OCI-LY3 (cell line): ENCODE results near the gene OCEL1.

Source experiments
- EZH2phosphoT487 ChIP-seq: fragments of 200-600 bp; shearing (Covaris generic); IDR thresholded peaks from 2 replicates; pipeline ENCODE4 v1.6.1; 2018; ENCODE audit warnings: antibody characterized with exemption, mixed run types, low read depth
- TF ChIP-seq, protein P1 (sequence below): fragments of 200-600, 300-600 bp; sonication (generic); IDR thresholded peaks from 2 replicates; pipeline ENCODE4 v1.5.1; 2014; ENCODE audit warnings: antibody characterized with exemption, low read length, low read depth

DNA sequence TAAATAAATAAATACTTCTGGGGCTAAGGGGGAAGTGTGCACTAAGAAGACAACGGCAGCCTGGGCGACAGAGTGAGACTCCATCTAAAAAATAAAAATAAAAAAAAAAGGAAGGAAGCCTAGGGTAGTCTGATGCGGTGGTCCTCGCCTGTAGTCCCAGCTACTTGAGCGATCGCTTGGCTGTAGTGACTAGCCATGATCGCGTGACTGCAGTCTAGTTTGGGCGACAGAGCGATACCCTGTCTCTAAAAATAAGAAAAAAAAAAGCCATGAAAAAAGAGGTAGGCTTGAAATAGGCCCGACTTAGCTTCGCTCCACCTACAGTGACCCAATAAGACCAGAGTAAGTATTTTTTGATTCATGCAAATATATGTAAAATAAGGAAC lies 40.6 kb downstream of the OCEL1 start:
- TF ChIP-seq, protein P1, sequence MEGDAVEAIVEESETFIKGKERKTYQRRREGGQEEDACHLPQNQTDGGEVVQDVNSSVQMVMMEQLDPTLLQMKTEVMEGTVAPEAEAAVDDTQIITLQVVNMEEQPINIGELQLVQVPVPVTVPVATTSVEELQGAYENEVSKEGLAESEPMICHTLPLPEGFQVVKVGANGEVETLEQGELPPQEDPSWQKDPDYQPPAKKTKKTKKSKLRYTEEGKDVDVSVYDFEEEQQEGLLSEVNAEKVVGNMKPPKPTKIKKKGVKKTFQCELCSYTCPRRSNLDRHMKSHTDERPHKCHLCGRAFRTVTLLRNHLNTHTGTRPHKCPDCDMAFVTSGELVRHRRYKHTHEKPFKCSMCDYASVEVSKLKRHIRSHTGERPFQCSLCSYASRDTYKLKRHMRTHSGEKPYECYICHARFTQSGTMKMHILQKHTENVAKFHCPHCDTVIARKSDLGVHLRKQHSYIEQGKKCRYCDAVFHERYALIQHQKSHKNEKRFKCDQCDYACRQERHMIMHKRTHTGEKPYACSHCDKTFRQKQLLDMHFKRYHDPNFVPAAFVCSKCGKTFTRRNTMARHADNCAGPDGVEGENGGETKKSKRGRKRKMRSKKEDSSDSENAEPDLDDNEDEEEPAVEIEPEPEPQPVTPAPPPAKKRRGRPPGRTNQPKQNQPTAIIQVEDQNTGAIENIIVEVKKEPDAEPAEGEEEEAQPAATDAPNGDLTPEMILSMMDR, result no peak
- no peak for TF ChIP-seq EZH2phosphoT487
